HG03139 (cell line): ENCODE measurements around the gene S100A16.

Experiments used
- ATAC-seq: cut with Tn5 transposase; IDR thresholded peaks from one replicate; pipeline ENCODE4 v1.9.1; 2021; ENCODE audit not compliant: unreplicated experiment

S100A16 gene

GRCh38 chr1:153616144-153616916 lies 3.4 kb upstream of the S100A16 start, which contains the start of gene S100A14:
Gene S100A14 (minus strand): TSS chr1:153616325. CDS start chr1:153615858, 467 bp downstream.
- no peak for ATAC-seq

GRCh38 chr1:153615406-153615805 lies 2.5 kb upstream of the S100A16 start:
- ATAC-seq, result no peak

- ATAC-seq, result no peak
These were observed 2.0 kb upstream of the S100A16 start for GRCh38 chr1:153614906-153615305.

- no peak for ATAC-seq
These were observed 1.4 kb upstream of the S100A16 start for GRCh38 chr1:153614189-153614900.

GRCh38 chr1:153613406-153613805 lies 469 bp upstream of the S100A16 start:
- no peak for ATAC-seq

GRCh38 chr1:153612111-153612754 lies 704 bp downstream of the S100A16 start:
- no peak for ATAC-seq

GRCh38 chr1:153611356-153611755 lies 1.6 kb downstream of the S100A16 start:
- ATAC-seq, result no peak

- no peak for ATAC-seq
These were observed 2.1 kb downstream of the S100A16 start for GRCh38 chr1:153610811-153611301.

GRCh38 chr1:153610334-153610733 lies 2.6 kb downstream of the S100A16 start:
- ATAC-seq, result no peak

GRCh38 chr1:153609585-153609907 lies 3.4 kb downstream of the S100A16 start:
- ATAC-seq, result no peak

- no peak for ATAC-seq
These were observed 4.0 kb downstream of the S100A16 start for GRCh38 chr1:153608742-153609584.

- ATAC-seq, result no peak
These were observed 4.8 kb downstream of the S100A16 start for GRCh38 chr1:153608089-153608682.

- no peak for ATAC-seq
These were observed 5.6 kb downstream of the S100A16 start for GRCh38 chr1:153607381-153607780.

GRCh38 chr1:153606194-153606593 lies 6.7 kb downstream of the S100A16 start:
- no peak for ATAC-seq

GRCh38 chr1:153602749-153603148 lies 10.2 kb downstream of the S100A16 start:
- ATAC-seq, result no peak

GRCh38 chr1:153599847-153600246 lies 13.1 kb downstream of the S100A16 start:
- no peak for ATAC-seq

- peak; percentile 95 for ATAC-seq
These were observed 14.4 kb downstream of the S100A16 start for GRCh38 chr1:153598309-153599172.

GRCh38 chr1:153597206-153597605 lies 15.7 kb downstream of the S100A16 start:
- ATAC-seq, result no peak

- ATAC-seq, result no peak
These were observed 20.2 kb downstream of the S100A16 start for GRCh38 chr1:153592748-153593147.

- ATAC-seq, result no peak
These were observed 24.5 kb downstream of the S100A16 start for GRCh38 chr1:153588482-153588881.
